ENCODE results near the gene CDH10.

CDH10 gene

DNA sequence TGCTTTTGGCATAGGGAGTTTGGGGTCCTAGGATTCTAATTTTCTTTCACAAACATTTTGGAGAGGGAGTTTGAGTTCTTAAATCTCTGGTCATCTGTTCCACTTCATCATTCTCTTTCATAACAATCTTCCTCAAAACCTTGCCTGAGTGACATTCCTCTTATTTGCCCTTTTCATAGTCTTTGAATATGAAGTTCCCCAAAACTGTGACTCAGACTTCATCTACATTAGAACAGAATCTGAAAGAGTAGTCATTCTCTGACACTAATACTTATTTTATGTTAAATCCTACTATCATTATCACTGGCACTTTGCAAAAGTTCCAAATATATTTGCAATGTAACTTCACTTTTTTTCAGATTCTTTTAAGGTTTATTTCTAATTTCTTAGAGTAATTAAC lies 163.8 kb downstream of the CDH10 start:
- no peak for DNase-seq (ENCODE audit: low read depth)

DNA sequence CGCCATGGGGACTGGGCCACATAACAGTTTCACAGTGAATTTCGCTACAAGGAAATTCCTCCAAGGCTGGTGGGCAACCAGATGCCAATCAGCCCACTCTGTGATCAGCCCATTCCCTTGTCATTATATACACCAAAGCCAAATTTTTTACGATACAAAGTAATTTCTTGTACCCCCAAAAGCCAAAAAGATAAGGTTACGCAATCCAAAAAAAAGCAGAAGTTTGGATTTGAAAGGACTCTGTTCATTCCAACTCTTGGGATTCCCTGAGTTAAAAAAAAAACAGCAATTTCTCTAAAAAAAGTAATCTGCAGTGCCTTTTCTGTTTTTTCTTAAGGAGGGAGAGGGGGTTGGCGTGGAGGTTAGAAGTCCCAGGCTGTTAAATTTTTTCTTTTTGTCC lies 166.8 kb downstream of the CDH10 start:
- DNase-seq (ENCODE audit: low read depth), result no peak

DNA sequence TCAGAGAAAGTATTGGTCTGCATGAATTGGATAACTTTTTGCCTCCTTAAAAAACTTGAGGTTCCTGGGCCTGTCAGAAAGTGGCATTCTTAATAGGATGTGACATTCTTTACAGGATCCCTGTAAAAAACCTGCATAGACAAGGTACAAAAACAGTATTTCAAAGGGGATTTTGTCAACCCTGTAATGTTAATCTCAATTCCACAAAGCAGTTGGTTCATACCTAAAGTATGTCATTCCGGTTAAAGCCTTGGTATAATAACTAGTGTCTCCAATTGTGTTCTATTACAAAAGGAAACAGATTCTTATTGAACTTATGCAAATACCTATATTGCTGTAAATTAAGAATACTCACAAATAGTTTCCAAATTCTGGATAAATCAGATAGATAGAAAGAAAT lies 169.7 kb downstream of the CDH10 start:
- no peak for DNase-seq (ENCODE audit: low read depth)

DNA sequence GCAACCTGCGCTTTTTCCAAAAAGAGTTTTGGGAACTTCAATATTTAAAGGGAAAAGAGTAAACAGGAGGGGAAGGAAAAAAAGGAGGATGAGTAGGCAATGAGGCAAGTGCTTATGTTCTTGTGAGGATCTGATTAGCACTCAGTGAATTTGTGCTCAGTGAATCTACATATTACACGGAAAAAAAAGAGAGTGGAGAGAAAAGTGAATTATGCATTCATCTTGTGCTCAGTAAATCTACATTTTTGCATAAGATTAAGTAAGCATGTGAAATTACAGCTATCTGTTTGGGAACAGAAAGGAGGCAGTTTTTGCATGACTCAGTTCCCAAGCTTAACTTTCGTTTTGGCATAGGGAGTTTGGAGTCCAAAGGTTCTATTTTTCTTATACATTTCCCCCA lies 170.1 kb downstream of the CDH10 start:
- DNase-seq (ENCODE audit: low read depth), result no peak

DNA sequence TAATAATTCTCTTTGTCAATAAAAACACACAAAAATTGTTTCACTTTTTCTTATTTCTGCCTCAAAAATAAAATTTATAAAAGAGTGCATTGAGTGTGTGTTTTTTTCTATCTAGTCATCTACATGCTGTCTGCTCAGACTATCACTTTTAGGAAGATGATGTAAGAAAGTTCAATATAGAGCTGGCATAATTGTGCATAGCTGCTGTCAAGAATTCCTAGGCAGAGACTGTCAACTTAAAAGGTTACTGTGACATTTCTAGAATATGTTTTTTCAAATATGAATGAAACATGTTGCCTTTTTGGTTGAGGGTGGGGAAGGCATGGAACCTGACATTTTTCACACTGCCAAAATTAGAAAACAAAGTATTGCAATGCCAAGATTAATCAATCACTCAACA lies 172.3 kb downstream of the CDH10 start:
- DNase-seq (ENCODE audit: low read depth), result no peak

DNA sequence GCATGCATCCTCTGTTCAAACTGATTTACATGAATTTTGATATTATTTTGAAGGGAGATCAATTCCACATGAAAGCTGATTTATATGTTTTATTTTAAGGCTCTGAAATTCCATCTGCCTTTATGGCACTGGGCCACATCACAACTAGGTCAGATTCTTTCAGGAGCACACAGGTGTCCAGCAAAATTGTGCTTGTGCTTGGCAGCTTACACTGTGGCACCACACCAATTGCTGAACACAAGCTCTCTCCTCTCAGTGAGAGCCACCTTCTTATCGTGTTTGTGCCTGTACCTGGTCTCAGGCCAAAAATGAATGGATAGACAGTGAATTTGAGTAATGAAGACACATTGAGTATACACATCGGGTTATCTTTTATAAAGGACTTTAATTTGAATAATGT lies 200.4 kb downstream of the CDH10 start:
- no peak for DNase-seq (ENCODE audit: low read depth)

DNA sequence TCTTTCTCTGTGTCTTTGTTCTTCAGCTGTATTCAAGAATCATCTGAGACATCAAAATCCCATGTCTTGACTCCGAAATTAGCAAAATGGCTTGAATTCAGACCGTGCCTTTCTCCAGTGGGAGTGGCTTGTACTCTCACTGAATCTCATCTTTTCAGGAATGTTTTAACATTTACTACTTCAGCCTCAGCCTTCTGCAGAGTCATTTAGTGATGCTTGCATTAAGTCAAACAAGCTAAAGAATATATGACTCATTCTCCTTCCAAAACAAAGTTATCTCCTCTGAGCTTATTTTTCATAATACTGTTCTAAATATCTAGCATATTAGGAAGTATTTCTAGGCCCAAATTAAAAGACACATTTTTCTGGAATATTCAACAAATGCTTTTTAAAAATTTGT lies 205.3 kb downstream of the CDH10 start:
- DNase-seq (ENCODE audit: low read depth), result no peak
